Activated CD4-positive, alpha-beta T cell treated with anti-CD3 and anti-CD28 coated beads, Interleukin-2, amount 50 U/mL, for 16 hours (primary cell): ENCODE results near the gene WNT10A.
A peak's percentile ranks its signal among the peaks of the same experiment; 100 is the strongest.
"Not testable (repeated sequence)": the region's sequence is repeated elsewhere in the genome, so short reads cannot be mapped to it uniquely, and the experiment has no call there.

Experiments used
- DNase-seq: peaks from one replicate; pipeline ENCODE4 v3.0.0-alpha.2; 2020

The WNT10A gene

GRCh38 chr2:218880102-218880858, at the start of gene WNT10A:
Gene WNT10A (plus strand): TSS chr2:218880852. CDS start chr2:218880996, 144 bp downstream.
- DNase-seq = no peak

GRCh38 chr2:218831378-218831990, 49.2 kb upstream of the WNT10A start, which contains the start of gene PRKAG3:
Gene PRKAG3 (minus strand): TSS chr2:218831803.
- DNase-seq = no peak

DNA sequence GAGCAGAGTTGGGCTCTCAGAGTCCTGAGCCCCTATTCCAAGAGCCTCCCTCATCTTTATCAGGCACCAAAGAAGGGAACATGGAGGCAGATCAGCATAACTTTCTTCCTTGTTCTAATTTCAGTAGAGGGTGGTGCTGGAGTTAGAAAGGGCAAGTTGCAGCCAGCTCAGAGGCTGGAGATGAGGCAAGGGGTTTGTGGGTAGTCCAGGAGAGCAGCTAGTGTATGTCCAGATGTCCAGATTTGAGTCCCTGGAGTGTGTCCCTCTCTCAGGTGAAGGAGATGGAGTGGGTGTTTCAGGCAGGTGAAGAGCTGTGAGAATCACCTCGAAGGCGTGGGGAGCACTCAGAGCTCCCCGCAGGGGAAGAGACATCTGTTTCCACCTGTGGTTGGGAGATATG, 48.6 kb upstream of the WNT10A start:
- DNase-seq = no peak

GRCh38 chr2:218832520-218832919, 48.1 kb upstream of the WNT10A start:
- DNase-seq = no peak

GRCh38 chr2:218833023-218833609, 47.5 kb upstream of the WNT10A start:
- DNase-seq = no peak

DNA sequence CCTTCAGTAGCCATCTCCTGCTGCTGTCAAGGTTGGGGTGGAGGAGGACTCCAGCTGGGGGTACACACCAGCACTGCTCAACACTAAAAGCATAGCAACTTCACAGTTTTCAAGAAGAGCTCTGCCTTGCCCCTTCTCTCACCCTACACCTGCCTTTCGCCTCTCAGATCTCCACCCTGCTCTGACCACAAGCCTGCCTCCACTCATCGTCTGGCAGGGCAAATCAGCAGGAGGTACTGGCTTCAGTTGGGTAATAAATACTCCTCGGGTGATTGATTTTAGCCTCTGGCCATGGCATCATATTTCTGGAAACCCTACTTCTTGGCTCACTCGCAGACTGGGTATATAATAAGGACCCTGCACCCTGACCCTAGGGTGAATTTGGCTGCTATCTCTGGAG, 46.0 kb upstream of the WNT10A start:
- no peak for DNase-seq

- no peak for DNase-seq
These were observed 43.2 kb upstream of the WNT10A start for GRCh38 chr2:218837495-218837894.

GRCh38 chr2:218839430-218839829, 41.2 kb upstream of the WNT10A start:
- no peak for DNase-seq

DNA sequence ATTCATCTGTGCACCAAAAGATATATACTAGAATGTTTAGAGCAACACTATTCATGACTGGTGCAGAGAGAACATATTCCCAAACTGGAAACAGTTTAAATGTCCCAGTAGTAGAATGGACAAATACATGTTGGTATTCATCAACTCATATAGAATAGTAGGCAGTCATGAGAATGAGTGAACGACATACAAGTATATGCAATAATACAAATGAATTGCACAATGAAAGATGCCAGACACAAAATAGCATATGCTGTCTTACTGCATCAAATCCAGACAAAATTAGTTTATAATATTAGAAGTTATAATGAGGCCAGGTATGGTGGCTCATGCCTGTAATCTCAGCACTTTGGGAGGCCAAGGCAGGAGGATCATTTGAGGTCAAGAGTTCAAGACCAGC, 40.8 kb upstream of the WNT10A start:
- no peak for DNase-seq

GRCh38 chr2:218844334-218844733, 36.3 kb upstream of the WNT10A start:
- not testable (repeated sequence) for DNase-seq

- not testable (repeated sequence) for DNase-seq
These were observed 33.7 kb upstream of the WNT10A start for GRCh38 chr2:218846963-218847362.

- DNase-seq = no peak
These were observed 30.9 kb upstream of the WNT10A start for GRCh38 chr2:218849721-218850120.

DNA sequence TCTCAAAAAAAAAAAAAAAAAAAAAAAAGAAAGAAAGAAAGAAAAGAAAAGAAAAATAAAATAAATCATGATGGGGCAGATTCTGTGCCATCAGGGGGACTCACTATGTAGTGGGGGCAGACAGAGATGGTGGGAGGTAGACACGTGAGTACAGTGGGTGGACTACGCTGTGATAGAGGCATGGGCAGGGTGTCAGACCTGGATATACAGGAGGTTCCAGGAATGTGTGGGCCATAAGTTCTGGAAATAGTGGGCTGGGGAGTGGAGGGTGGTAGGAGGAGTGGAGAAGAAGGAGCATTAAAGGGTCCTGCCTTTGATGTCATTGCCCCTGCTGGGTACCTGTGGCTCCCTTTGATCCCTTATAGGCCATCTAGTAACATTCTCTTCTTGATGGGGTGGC, 29.9 kb upstream of the WNT10A start:
- no peak for DNase-seq

GRCh38 chr2:218851286-218851685, 29.4 kb upstream of the WNT10A start:
- DNase-seq = no peak

- peak; percentile 59 for DNase-seq
These were observed 27.6 kb upstream of the WNT10A start for GRCh38 chr2:218852911-218853667.

- no peak for DNase-seq
These were observed 26.9 kb upstream of the WNT10A start for GRCh38 chr2:218853766-218854165.

DNA sequence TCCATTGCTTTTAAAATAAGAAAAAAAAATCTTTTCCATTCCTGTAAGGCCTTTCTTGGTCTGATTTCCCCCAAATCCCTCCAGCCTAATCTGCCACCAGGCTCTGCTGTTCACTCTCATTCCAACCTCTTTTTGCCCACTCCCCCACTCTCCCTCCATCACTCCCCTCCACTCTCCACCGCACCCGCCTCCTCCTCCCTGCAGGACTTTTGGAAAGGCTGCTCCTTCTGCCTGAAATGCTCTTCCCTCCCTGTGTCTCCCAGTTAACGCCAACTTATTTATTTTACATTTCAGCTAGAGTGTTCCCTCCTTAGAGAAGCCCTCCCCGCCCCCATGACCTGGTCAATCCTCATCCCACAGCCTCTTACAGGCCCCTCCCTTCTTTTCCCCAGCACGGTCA, 25.8 kb upstream of the WNT10A start:
- no peak for DNase-seq

DNA sequence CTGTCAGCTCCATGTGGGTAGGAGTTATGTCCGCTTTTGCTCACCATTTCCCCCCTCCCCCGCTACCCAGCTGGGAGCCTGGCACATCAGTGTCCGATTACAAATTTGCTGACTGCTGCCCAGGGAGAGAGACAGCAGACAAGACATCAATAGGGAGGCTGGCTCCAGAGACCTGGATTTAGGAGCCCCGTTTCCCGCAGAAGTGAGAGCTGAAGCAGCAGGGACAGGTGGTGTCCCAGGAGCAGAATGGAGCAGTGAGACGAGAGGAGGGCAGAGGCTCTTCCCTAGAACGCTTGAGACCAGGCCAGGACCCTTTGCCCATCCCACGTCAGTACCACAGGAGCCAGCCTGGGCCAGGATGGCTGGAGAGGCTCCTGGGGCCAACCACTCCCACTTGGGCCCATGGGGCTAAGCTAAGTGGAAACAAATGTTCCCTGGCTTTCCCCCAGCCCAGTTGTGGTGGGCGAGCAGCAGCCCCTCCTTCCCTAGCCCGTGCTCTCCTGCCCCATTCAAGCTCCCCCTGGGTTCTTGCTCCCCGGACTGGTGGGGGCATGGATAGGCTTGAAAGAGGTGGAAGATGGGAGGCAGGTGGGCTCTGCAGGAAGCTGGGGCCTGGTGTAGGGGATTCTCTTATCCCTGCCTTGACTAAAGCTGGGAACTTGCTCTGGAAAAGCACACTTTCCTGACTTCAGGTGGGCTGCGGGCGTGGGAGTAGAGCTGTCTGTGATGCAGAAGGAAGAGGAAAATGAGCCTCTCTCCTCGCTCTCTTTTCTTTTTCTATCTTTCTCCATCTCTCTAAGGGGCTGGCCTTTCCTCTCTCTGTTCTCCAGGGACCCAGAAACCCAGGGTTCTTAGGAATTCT, 25.1 kb upstream of the WNT10A start:
- no peak for DNase-seq

GRCh38 chr2:218856167-218856895, 24.3 kb upstream of the WNT10A start:
- no peak for DNase-seq

DNA sequence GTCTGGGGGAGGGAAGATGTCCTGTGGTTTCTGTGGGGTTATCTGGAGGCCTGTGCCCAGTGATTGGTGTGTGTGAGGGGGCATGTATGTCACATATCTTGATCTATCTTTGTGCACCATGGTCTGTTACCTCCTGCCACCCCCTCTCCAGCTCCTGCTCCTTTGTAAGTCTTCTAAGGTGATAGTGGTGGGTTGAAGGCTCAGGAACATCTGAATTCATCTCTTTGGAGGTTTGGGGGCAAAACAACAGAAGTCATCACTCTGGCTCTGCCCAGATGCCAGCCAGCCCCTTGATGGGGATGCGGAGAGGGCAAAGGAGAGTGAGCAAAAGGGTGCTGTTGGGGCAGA, 23.8 kb upstream of the WNT10A start:
- DNase-seq = no peak

DNA sequence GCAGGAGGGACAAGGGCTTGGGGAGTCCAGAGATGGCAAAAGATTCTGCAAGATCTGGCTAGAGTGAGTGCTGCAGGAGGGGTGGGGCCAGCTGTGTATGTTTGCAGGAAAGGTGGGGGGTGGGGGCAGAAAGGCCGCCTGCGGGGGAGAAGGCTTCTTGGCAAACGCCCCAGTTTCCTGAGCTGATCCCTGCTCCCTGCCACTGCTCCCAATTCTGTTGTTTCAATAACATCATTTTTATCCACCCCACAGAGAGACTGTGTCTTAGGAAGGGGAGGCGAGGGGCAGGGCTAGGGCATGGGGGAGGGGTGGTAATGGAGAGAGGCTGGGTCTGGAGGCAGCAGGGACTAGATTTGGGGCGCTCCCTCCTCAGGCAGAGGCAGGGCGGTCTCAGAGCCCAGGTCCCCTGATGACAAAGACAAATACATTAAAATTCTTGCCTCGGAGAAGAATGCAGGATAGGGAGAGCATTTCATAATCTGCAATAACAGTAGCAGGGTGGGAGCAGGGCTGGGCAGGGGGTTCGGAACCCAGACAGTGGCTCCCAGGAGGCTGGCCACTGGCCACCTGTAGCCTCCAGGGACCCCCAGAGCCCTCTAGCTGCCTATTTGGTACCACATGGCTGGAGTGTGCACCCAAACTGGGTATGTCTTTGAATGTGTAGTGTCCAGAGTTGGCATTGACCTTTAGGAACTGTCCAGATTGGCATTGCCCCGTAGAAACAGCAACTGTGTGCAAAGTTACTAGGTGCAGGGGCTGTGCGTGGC, 23.1 kb upstream of the WNT10A start:
- DNase-seq = no peak
